Activated CD8-positive, alpha-beta T cell treated with anti-CD3 and anti-CD28 coated beads for 36 hours (primary cell): Measurements from ENCODE around the gene TYROBP. TPM values are rescaled to one million over a fixed set of nuclear protein-coding genes. Genes with fewer than 3 reads are reported as not detected.

Source experiments
- ATAC-seq: fragments of 200-7000 bp; cut with Tn5 transposase; one replicate; pipeline ENCODE4 v1.10.0; 2021; ENCODE audit warnings: mild to moderate bottlenecking, moderate library complexity
- CTCF ChIA-PET: fragments of 350-600 bp; sonication (Branson Sonifier 250); formaldehyde crosslinking; loops from one replicate; lab custom pipeline; 2021; ENCODE audit warnings: antibody characterized with exemption; lab: Charles Lee
- POLR2A ChIA-PET: fragments of 350-600 bp; sonication (Branson Sonifier 250); formaldehyde crosslinking; loops from one replicate; lab custom pipeline; 2021; ENCODE audit warnings: antibody characterized with exemption; lab: Charles Lee
- DNase-seq: peaks from one replicate; pipeline ENCODE4 v3.0.0-alpha.2; 2020
- H3K27ac Mint-ChIP-seq: one replicate; pipeline ENCODE4 v1.8.0; 2021; ENCODE audit warnings: mild to moderate bottlenecking, mixed read lengths
- H3K27me3 Mint-ChIP-seq: one replicate; pipeline ENCODE4 v1.8.0; 2021; ENCODE audit warnings: mixed read lengths
- H3K36me3 Mint-ChIP-seq: one replicate; pipeline ENCODE4 v1.8.0; 2021; ENCODE audit warnings: low read depth, mixed read lengths
- H3K4me1 Mint-ChIP-seq: one replicate; pipeline ENCODE4 v1.8.0; 2021; ENCODE audit warnings: low read depth, mixed read lengths
- H3K4me3 Mint-ChIP-seq: one replicate; pipeline ENCODE4 v1.8.0; 2021; ENCODE audit warnings: mild to moderate bottlenecking, moderate library complexity, mixed read lengths
- H3K9me3 Mint-ChIP-seq: one replicate; pipeline ENCODE4 v1.8.0; 2021; ENCODE audit warnings: mixed read lengths
- CTCF ChIP-seq: fragments of 200-600 bp; IDR thresholded peaks from one replicate; pipeline ENCODE4 v1.8.0; 2022; ENCODE audit warnings: antibody characterized with exemption, mild to moderate bottlenecking
- intact Hi-C: fragments of 100-400 bp; cut with micrococcal nuclease; formaldehyde crosslinking; loops from one replicate; pipeline ENCODE4 v1.10.0; 2022
- total RNA-seq, 2 experiments: library from RNA; stranded (reverse); gene quantifications; one replicate each; pipeline ENCODE4 v1.2.3, GENCODE V29; 2021

TYROBP gene
- total RNA-seq, 2 experiments from 2014 or later = 0.81 to 1.5 TPM

- Mint-ChIP-seq H3K36me3 (peaks cover 9% of the 10 kb centered on the region), H3K27ac (no peak overlapping the region), H3K27me3 (peaks cover 15% of the 10 kb centered on the region), H3K4me1 (peaks cover 5% of the 10 kb centered on the region), H3K4me3 (no peak overlapping the region), H3K9me3 (no peaks in the 10 kb centered on the region)
- CTCF ChIA-PET = interaction anchor here (0.7 to 6.1 kb wide), 10 partner anchors 10 to 190 kb away, joined by 3 to 88 read pairs (median 4); no protein-coding TSS in a partner anchor
- DNase-seq (peak; percentile 54), ATAC-seq (peak; percentile 52)
- peak; percentile 72 for TF ChIP-seq CTCF
- intact Hi-C loops = loop anchor here (1.0 kb wide), 1 partner anchor 49 kb away; no protein-coding TSS in a partner anchor
- POLR2A ChIA-PET = interaction anchor here (1.0 to 3.1 kb wide), 5 partner anchors 23 to 164 kb away, joined by 3 to 13 read pairs (median 3); no protein-coding TSS in a partner anchor
Observed at GRCh38 chr19:35882114-35882832, 25.8 kb downstream of the TYROBP start.

GRCh38 chr19:35879770-35880317 lies 28.3 kb downstream of the TYROBP start:
- TF ChIP-seq CTCF = no peak
- Mint-ChIP-seq H3K27me3 (peaks cover 19% of the 10 kb centered on the region), H3K27ac (no peak overlapping the region), H3K4me1 (peaks cover 5% of the 10 kb centered on the region), H3K36me3 (no peaks in the 10 kb centered on the region), H3K9me3 (no peaks in the 10 kb centered on the region), H3K4me3 (no peak overlapping the region)
- ATAC-seq (peak; percentile 90), DNase-seq (peak; percentile 92)
- intact Hi-C loops = no loop called here
- ChIA-PET POLR2A (interaction anchor here (0.6 kb wide), 1 partner anchor 32 kb away, joined by 3 read pairs; no protein-coding TSS in a partner anchor), CTCF (interaction anchor here (1.5 to 6.1 kb wide), 3 partner anchors 10 to 52 kb away, joined by 3 to 88 read pairs (median 6); no protein-coding TSS in a partner anchor)

- ChIA-PET POLR2A (interaction anchor here (0.6 kb wide), 1 partner anchor 323 kb away, joined by 3 read pairs; no protein-coding TSS in a partner anchor), CTCF (interaction anchor here (1.5 to 6.1 kb wide), 3 partner anchors 9 to 53 kb away, joined by 3 to 88 read pairs (median 6); no protein-coding TSS in a partner anchor)
- no peak for ATAC-seq
- Mint-ChIP-seq H3K4me3 (no peak overlapping the region), H3K9me3 (no peaks in the 10 kb centered on the region), H3K36me3 (no peaks in the 10 kb centered on the region), H3K4me1 (peaks cover 5% of the 10 kb centered on the region), H3K27me3 (peaks cover 19% of the 10 kb centered on the region), H3K27ac (no peak overlapping the region)
- TF ChIP-seq CTCF = no peak
- intact Hi-C loops = no loop called here
- no peak for DNase-seq
Observed at GRCh38 chr19:35879068-35879467, 29.0 kb downstream of the TYROBP start.

GRCh38 chr19:35874392-35874930 lies 33.6 kb downstream of the TYROBP start:
- Mint-ChIP-seq H3K4me1 (peaks cover 8% of the 10 kb centered on the region), H3K27me3 (peaks cover 31% of the 10 kb centered on the region), H3K27ac (no peak overlapping the region), H3K4me3 (no peak overlapping the region), H3K9me3 (no peaks in the 10 kb centered on the region), H3K36me3 (no peaks in the 10 kb centered on the region)
- CTCF ChIA-PET = no interaction called here
- ATAC-seq = no peak
- POLR2A ChIA-PET = no interaction called here
- no peak for TF ChIP-seq CTCF
- DNase-seq = no peak
- intact Hi-C loops = no loop called here
